Uterus (tissue), 4 donors: Measurements from ENCODE around the gene CLIP3. TPM values are rescaled to one million over a fixed set of nuclear protein-coding genes. Genes with fewer than 3 reads are reported as not detected.

ENCODE experiments used
- DNase-seq, 2 donors: peaks; one replicate each; pipeline ENCODE4 v3.0.0-alpha.2; 2019 to 2020
- H3K27ac ChIP-seq, 2 donors: fragments of 200-600 bp; sonication (generic); 1 replicate in 1 of 2; 2 replicates in 1 of 2; pipeline ENCODE4 v1.5.1; 2016 to 2018
- H3K27me3 ChIP-seq, 2 donors: fragments of 200-600 bp; sonication (generic); one replicate each; pipeline ENCODE4 v1.5.1; 2018 to 2019; ENCODE audit warnings: control low read depth in 1 of 2
- H3K36me3 ChIP-seq, 2 donors: fragments of 200-600 bp; sonication (generic); one replicate each; pipeline ENCODE4 v1.5.1; 2019; ENCODE audit warnings: control low read depth in 1 of 2
- H3K4me1 ChIP-seq, 2 donors: fragments of 200-600 bp; sonication (generic); one replicate each; pipeline ENCODE4 v1.5.1; 2018 to 2019; ENCODE audit warnings: control low read depth in 1 of 2
- H3K4me3 ChIP-seq, 2 donors: fragments of 200-600 bp; sonication (generic); 1 replicate in 1 of 2; 2 replicates in 1 of 2; pipeline ENCODE4 v1.5.1; 2018 to 2019; ENCODE audit warnings: mild to moderate bottlenecking in 1 of 2
- H3K9me3 ChIP-seq, 2 donors: fragments of 200-600 bp; sonication (generic); one replicate each; pipeline ENCODE4 v1.5.1; 2019; ENCODE audit warnings: control low read depth in 1 of 2
- CTCF ChIP-seq, 4 experiments: fragments of 200-600 bp in 2 of 4; fragments of 450-650 bp in 2 of 4; sonication (generic) in 2 of 4; IDR thresholded peaks; one replicate each; pipeline ENCODE4 v1.5.1; 2016 to 2019; ENCODE audit warnings: antibody characterized with exemption in 4 of 4, mild to moderate bottlenecking in 2 of 4, moderate library complexity in 1 of 4
- POLR2A ChIP-seq, 2 donors: fragments of 450-650 bp; IDR thresholded peaks; one replicate each; pipeline ENCODE4 v1.6.1; 2016; ENCODE audit warnings: antibody characterized with exemption in 2 of 2, mild to moderate bottlenecking in 1 of 2, moderate library complexity in 1 of 2
- intact Hi-C: fragments of 100-400 bp; cut with DNase I; formaldehyde crosslinking; loops from one replicate; pipeline ENCODE4 v1.15.1; 2023; ENCODE audit warnings: low total_unique reads
- total RNA-seq, 4 donors: library from RNA; depleted of rRNA in 3 of 4; stranded (reverse); fragments of >200 nt in 3 of 4; gene quantifications; one replicate each; pipeline versions ENCODE4 v1.1.0 to v1.2.4, GENCODE V29; 2014 to 2023
- donor health status: DM: yes; HTN: yes; CAD: no.

Gene CLIP3
- total RNA-seq, 4 donors from 2014 or later: 4.4 to 82.5 (median 34.8) TPM

- no peak for DNase-seq
- Histone ChIP-seq H3K27ac (no peak overlapping the region), H3K27me3 (no peaks in the 10 kb centered on the region), H3K36me3 (no peaks in the 10 kb centered on the region), H3K4me3 (no peak overlapping the region), H3K4me1 (no peaks in the 10 kb centered on the region), H3K9me3 (no peaks in the 10 kb centered on the region)
- TF ChIP-seq POLR2A (IDR thresholded peaks at IDR 0.05) (no peak), CTCF (IDR thresholded peaks at IDR 0.05) (no peak)
- intact Hi-C loops: no loop called here
Measured at GRCh38 chr19:35990771-35991730, 41.6 kb downstream of the CLIP3 start.

- no peaks in the 10 kb centered on the region for H3K27me3 ChIP-seq
- TF ChIP-seq CTCF (IDR thresholded peaks at IDR 0.05) (no peak), POLR2A (IDR thresholded peaks at IDR 0.05) (no peak)
- no peak overlapping the region for H3K4me3 ChIP-seq
- no peak overlapping the region for H3K27ac ChIP-seq
- H3K4me1 ChIP-seq: no peaks in the 10 kb centered on the region
- intact Hi-C loops: no loop called here
- H3K9me3 ChIP-seq: no peaks in the 10 kb centered on the region
- DNase-seq: no peak
- H3K36me3 ChIP-seq: no peaks in the 10 kb centered on the region
Measured at GRCh38 chr19:35990156-35990555, 42.5 kb downstream of the CLIP3 start.

DNA sequence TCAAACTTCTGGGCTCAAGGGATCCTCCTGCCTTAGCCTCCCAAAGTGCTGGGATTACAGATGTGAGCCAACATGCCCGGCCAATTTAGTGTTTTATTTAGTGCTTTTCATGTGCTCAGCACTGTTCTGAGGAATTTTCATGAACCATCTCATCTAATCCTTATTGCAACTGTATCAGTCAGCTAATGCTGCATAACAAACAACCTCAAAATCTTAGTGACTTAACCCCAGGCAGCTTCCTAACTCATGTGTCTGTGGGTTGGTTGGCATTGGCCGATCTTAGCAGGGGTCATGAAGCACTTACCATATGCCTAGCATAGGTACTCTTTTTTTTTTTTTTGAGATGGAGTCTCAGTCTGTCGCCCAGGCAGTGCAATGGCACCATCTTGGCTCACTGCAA is 43.8 kb downstream of the CLIP3 start:
- no peaks in the 10 kb centered on the region for H3K9me3 ChIP-seq
- no peak for DNase-seq
- intact Hi-C loops: no loop called here
- H3K27ac ChIP-seq: no peak overlapping the region
- H3K4me1 ChIP-seq: no peaks in the 10 kb centered on the region
- H3K36me3 ChIP-seq: no peaks in the 10 kb centered on the region
- no peaks in the 10 kb centered on the region for H3K27me3 ChIP-seq
- TF ChIP-seq POLR2A (IDR thresholded peaks at IDR 0.05) (no peak), CTCF (IDR thresholded peaks at IDR 0.05) (no peak)
- H3K4me3 ChIP-seq: no peak overlapping the region

GRCh38 chr19:35987571-35987896 is 45.1 kb downstream of the CLIP3 start:
- no peaks in the 10 kb centered on the region for H3K27me3 ChIP-seq
- intact Hi-C loops: no loop called here
- no peaks in the 10 kb centered on the region for H3K4me1 ChIP-seq
- H3K27ac ChIP-seq: no peak overlapping the region
- H3K36me3 ChIP-seq: no peaks in the 10 kb centered on the region
- no peaks in the 10 kb centered on the region for H3K9me3 ChIP-seq
- DNase-seq: no peak
- TF ChIP-seq CTCF (IDR thresholded peaks at IDR 0.05): no peak
- TF ChIP-seq POLR2A (IDR thresholded peaks at IDR 0.05): no peak
- no peak overlapping the region for H3K4me3 ChIP-seq

GRCh38 chr19:35986664-35987570 is 45.8 kb downstream of the CLIP3 start:
- no peaks in the 10 kb centered on the region for H3K4me1 ChIP-seq
- DNase-seq: no peak
- no peaks in the 10 kb centered on the region for H3K9me3 ChIP-seq
- H3K4me3 ChIP-seq: no peak overlapping the region
- no peak overlapping the region for H3K27ac ChIP-seq
- no peaks in the 10 kb centered on the region for H3K36me3 ChIP-seq
- H3K27me3 ChIP-seq: no peaks in the 10 kb centered on the region
- TF ChIP-seq CTCF (IDR thresholded peaks at IDR 0.05): no peak
- TF ChIP-seq POLR2A (IDR thresholded peaks at IDR 0.05): no peak
- intact Hi-C loops: no loop called here
